Measurements from ENCODE around the gene CD5L.

CD5L gene

DNA sequence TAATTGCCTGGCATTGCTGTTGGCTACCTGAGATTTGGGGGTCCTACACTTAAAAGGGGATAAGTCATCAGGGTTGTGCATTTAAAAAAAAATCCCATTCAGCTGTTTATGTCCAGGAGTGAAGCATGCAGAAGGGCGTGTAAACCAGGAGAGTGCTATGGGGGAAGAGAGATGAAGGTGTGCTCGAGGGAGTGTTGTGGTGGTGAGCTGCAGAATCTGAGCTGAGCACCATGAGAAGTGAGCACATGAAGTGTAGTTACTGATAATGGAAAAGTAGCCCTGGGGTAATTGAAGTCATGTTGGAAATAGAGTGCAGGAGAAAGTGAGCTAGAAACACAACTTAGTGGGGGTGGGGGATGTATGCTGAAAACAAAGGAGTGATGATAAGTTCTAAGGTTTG, 22.4 kb downstream of the CD5L start:
- Histone ChIP-seq H3K9me2 (replicated peaks; ENCODE audit: low read depth, low read length) (no peaks in the 10 kb centered on the region), H3K27me3 (ENCODE audit: insufficient read depth, low read length, poor library complexity, severe bottlenecking) (no peaks in the 10 kb centered on the region), H3K4me3 (ENCODE audit: low read length, poor library complexity, severe bottlenecking) (no peak overlapping the region), H3K4me2 (ENCODE audit: low read depth, low read length, poor library complexity, severe bottlenecking) (no peak overlapping the region), H3K9ac (ENCODE audit: low read depth, low read length, poor library complexity, severe bottlenecking) (no peak overlapping the region), H3K36me3 (ENCODE audit: insufficient read depth, low read length) (no peaks in the 10 kb centered on the region), H3K79me2 (ENCODE audit: insufficient read depth, low read length) (no peaks in the 10 kb centered on the region), H4K20me1 (ENCODE audit: insufficient read depth, low read length, poor library complexity, severe bottlenecking) (no peaks in the 10 kb centered on the region), H2AFZ (ENCODE audit: low read length) (no peak overlapping the region), H3K4me1 (ENCODE audit: insufficient read depth, low read length, poor library complexity, severe bottlenecking) (no peaks in the 10 kb centered on the region), H3F3A (ENCODE audit: low read depth) (no peaks in the 10 kb centered on the region), H3K9me3 (ENCODE audit: insufficient read depth, low read depth, low read length) (no peaks in the 10 kb centered on the region)
- TF ChIP-seq, protein P1, sequence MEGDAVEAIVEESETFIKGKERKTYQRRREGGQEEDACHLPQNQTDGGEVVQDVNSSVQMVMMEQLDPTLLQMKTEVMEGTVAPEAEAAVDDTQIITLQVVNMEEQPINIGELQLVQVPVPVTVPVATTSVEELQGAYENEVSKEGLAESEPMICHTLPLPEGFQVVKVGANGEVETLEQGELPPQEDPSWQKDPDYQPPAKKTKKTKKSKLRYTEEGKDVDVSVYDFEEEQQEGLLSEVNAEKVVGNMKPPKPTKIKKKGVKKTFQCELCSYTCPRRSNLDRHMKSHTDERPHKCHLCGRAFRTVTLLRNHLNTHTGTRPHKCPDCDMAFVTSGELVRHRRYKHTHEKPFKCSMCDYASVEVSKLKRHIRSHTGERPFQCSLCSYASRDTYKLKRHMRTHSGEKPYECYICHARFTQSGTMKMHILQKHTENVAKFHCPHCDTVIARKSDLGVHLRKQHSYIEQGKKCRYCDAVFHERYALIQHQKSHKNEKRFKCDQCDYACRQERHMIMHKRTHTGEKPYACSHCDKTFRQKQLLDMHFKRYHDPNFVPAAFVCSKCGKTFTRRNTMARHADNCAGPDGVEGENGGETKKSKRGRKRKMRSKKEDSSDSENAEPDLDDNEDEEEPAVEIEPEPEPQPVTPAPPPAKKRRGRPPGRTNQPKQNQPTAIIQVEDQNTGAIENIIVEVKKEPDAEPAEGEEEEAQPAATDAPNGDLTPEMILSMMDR (conservative IDR thresholded peaks at IDR 0.05; ENCODE audit: low read length) = no peak
- no peak for TF ChIP-seq EZH2phosphoT487 (IDR thresholded peaks at IDR 0.05; ENCODE audit: borderline replicate concordance)

DNA sequence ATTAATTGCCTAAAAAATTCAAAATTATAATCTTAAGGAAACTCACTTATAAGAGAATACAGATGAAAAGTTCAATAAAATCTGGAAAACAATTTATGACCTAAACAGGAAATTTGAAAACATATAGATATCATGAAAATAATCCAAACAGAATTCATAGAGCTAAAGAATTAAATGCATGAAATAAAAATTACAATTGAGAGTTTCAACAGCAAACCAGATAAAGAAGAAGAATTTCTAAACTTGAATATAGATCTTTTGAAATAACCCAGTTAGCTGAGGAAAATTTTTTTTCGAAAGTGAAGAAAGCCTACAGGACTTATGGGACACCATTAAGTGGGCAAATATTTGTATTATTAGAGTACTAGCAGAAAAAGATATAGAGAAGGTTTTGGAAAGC, 28.3 kb downstream of the CD5L start:
- H3K27me3 ChIP-seq (ENCODE audit: insufficient read depth, low read length, poor library complexity, severe bottlenecking) = no peaks in the 10 kb centered on the region
- no peak overlapping the region for H2AFZ ChIP-seq (ENCODE audit: low read length)
- no peak overlapping the region for H3K4me3 ChIP-seq (ENCODE audit: low read length, poor library complexity, severe bottlenecking)
- no peaks in the 10 kb centered on the region for H3K4me1 ChIP-seq (ENCODE audit: insufficient read depth, low read length, poor library complexity, severe bottlenecking)
- H3K9me3 ChIP-seq (ENCODE audit: insufficient read depth, low read depth, low read length) = peaks cover 15% of the 10 kb centered on the region
- no peak overlapping the region for H3K4me2 ChIP-seq (ENCODE audit: low read depth, low read length, poor library complexity, severe bottlenecking)
- H3F3A ChIP-seq (ENCODE audit: low read depth) = no peaks in the 10 kb centered on the region
- H3K36me3 ChIP-seq (ENCODE audit: insufficient read depth, low read length) = no peaks in the 10 kb centered on the region
- TF ChIP-seq EZH2phosphoT487 (IDR thresholded peaks at IDR 0.05; ENCODE audit: borderline replicate concordance) = no peak
- TF ChIP-seq, protein P1 (conservative IDR thresholded peaks at IDR 0.05; ENCODE audit: low read length) = no peak
- no peaks in the 10 kb centered on the region for H4K20me1 ChIP-seq (ENCODE audit: insufficient read depth, low read length, poor library complexity, severe bottlenecking)
- no peaks in the 10 kb centered on the region for H3K9me2 ChIP-seq (replicated peaks; ENCODE audit: low read depth, low read length)
- H3K79me2 ChIP-seq (ENCODE audit: insufficient read depth, low read length) = no peaks in the 10 kb centered on the region
- no peak overlapping the region for H3K9ac ChIP-seq (ENCODE audit: low read depth, low read length, poor library complexity, severe bottlenecking)

DNA sequence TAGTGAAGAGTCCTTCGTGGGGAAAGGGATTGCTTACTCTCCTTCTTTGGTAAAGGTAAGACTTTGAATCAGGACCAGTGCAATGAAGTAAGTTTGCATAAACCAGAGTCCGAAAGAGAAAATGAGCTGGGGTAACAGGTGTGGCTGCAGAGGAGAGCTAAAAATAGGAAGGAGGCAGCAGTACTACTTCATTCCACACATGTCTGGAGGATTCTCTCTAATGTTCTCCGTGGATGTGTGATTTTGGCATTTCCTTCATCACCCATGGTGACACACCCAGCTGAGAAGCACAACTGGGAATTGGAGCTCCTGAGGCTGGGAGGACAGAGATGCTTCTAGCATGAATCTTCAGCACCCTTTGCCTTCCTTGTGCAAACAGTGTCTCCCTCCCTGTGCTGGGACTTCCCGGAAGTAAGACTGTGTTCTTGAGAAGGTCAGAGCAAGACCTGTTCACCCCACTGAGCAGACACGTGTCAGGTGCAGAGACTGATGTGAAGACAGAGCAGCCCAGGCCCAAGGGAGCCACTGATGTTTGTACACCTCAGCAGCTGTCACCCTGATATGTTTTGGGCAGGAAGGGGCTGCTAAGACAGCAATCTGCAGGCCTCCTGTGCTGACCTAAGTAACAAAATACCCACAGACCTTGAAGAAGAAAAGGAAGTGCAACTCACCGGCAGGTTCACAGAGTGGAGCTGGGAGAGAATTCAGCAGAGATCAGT, 35.0 kb downstream of the CD5L start:
- no peak overlapping the region for H3K4me3 ChIP-seq (ENCODE audit: low read length, poor library complexity, severe bottlenecking)
- no peaks in the 10 kb centered on the region for H3K79me2 ChIP-seq (ENCODE audit: insufficient read depth, low read length)
- no peaks in the 10 kb centered on the region for H3K9me3 ChIP-seq (ENCODE audit: insufficient read depth, low read depth, low read length)
- H3K9ac ChIP-seq (ENCODE audit: low read depth, low read length, poor library complexity, severe bottlenecking) = no peak overlapping the region
- H3K36me3 ChIP-seq (ENCODE audit: insufficient read depth, low read length) = no peaks in the 10 kb centered on the region
- no peak for TF ChIP-seq EZH2phosphoT487 (IDR thresholded peaks at IDR 0.05; ENCODE audit: borderline replicate concordance)
- TF ChIP-seq, protein P1 (conservative IDR thresholded peaks at IDR 0.05; ENCODE audit: low read length) = no peak
- peak overlapping the region; percentile 6; the same call in 1 of the 2 replicates for H2AFZ ChIP-seq (ENCODE audit: low read length)
- H3K4me1 ChIP-seq (ENCODE audit: insufficient read depth, low read length, poor library complexity, severe bottlenecking) = no peaks in the 10 kb centered on the region
- H3K4me2 ChIP-seq (ENCODE audit: low read depth, low read length, poor library complexity, severe bottlenecking) = no peak overlapping the region
- H3K27me3 ChIP-seq (ENCODE audit: insufficient read depth, low read length, poor library complexity, severe bottlenecking) = no peaks in the 10 kb centered on the region
- no peaks in the 10 kb centered on the region for H3K9me2 ChIP-seq (replicated peaks; ENCODE audit: low read depth, low read length)
- no peaks in the 10 kb centered on the region for H3F3A ChIP-seq (ENCODE audit: low read depth)
- no peaks in the 10 kb centered on the region for H4K20me1 ChIP-seq (ENCODE audit: insufficient read depth, low read length, poor library complexity, severe bottlenecking)

Data from Loucy (cell line).